Endothelial cell of umbilical vein (primary cell): ENCODE measurements around the gene SIVA1. TPM values are rescaled to one million over a fixed set of nuclear protein-coding genes. Genes with fewer than 3 reads are reported as not detected.

Experiments used
- BruUV-seq: library from RNA; stranded (reverse); fragments of 400-500 nt; replicated peaks from 2 replicates; lab custom pipeline; 2021; lab: Mats Ljungman, UMichigan
- CTCF ChIA-PET: fragments of 300-600, 350-600 bp; sonication (Branson Sonifier 250); formaldehyde crosslinking; loops from one replicate; lab custom pipeline; 2021; ENCODE audit warnings: antibody characterized with exemption, inconsistent platforms; lab: Charles Lee
- POLR2A ChIA-PET: fragments of 300-600, 350-600 bp; sonication (Branson Sonifier 250); formaldehyde crosslinking; loops from one replicate; lab custom pipeline; 2021; ENCODE audit warnings: antibody characterized with exemption, inconsistent platforms; lab: Charles Lee
- DNase-seq: peaks from one replicate; pipeline ENCODE4 v3.0.0-alpha.2; 2011; ENCODE audit warnings: low read depth, low spot score
- FAIRE-seq: peaks from 2 replicates; lab custom pipeline; 2011; peaks lifted over from hg19 to GRCh38; lab: Jason Lieb, UNC
- H2AFZ ChIP-seq: 2 replicates; pipeline ENCODE4 v1.6.0; 2012; ENCODE audit warnings: low read depth, low read length, control low read depth, inconsistent platforms
- H3K27ac ChIP-seq: 2 replicates; pipeline ENCODE4 v1.5.1; 2011; ENCODE audit warnings: low read depth, mild to moderate bottlenecking, control low read depth, low read length, moderate library complexity; ENCODE audit not compliant: insufficient read depth
- H3K27me3 ChIP-seq, 2 experiments: 2 replicates each; pipeline versions ENCODE4 v1.6.0 to v1.6.1; 2011; ENCODE audit warnings: low read length in 2 of 2, mixed read lengths in 1 of 2; ENCODE audit not compliant: control insufficient read depth in 2 of 2, insufficient read depth in 2 of 2
- H3K36me3 ChIP-seq, 2 experiments: 2 replicates in 1 of 2; 3 replicates in 1 of 2; pipeline ENCODE4 v1.5.1; 2011; ENCODE audit warnings: low read length in 2 of 2, mild to moderate bottlenecking in 1 of 2, moderate library complexity in 1 of 2; ENCODE audit not compliant: control insufficient read depth in 2 of 2, insufficient read depth in 2 of 2; ENCODE audit errors: extremely low read depth in 1 of 2
- H3K4me1 ChIP-seq: 3 replicates; pipeline ENCODE4 v1.5.1; 2011; ENCODE audit warnings: mild to moderate bottlenecking, low read length; ENCODE audit not compliant: control insufficient read depth, insufficient read depth; ENCODE audit errors: extremely low read depth
- H3K4me2 ChIP-seq: 2 replicates; pipeline ENCODE4 v1.6.1; 2011; ENCODE audit warnings: low read length, control low read depth, mixed read lengths; ENCODE audit not compliant: insufficient read depth
- H3K4me3 ChIP-seq, 3 experiments: fragments of 200-600 bp in 1 of 3; sonication (generic), shearing (Covaris generic) in 1 of 3; replicated peaks in 1 of 3; 2 replicates each; pipeline ENCODE4 v1.5.1; 2011 to 2016; ENCODE audit warnings: control low read depth in 3 of 3, low read length in 3 of 3, mild to moderate bottlenecking in 2 of 3, inconsistent platforms in 1 of 3, low read depth in 1 of 3, moderate library complexity in 1 of 3; ENCODE audit not compliant: insufficient read depth in 1 of 3
- H3K79me2 ChIP-seq: 2 replicates; pipeline ENCODE4 v1.6.0; 2012; ENCODE audit warnings: low read length, inconsistent platforms; ENCODE audit not compliant: control insufficient read depth, insufficient read depth
- H3K9ac ChIP-seq: replicated peaks from 2 replicates; pipeline ENCODE3; 2011; ENCODE audit warnings: low read length, control low read depth; ENCODE audit not compliant: insufficient read depth; ENCODE audit errors: extremely low read depth
- H3K9me1 ChIP-seq: replicated peaks from 3 replicates; pipeline ENCODE4 v1.6.0; 2011; ENCODE audit warnings: mild to moderate bottlenecking, low read length; ENCODE audit not compliant: control insufficient read depth, insufficient read depth; ENCODE audit errors: extremely low read depth
- H3K9me3 ChIP-seq: replicated peaks from 2 replicates; pipeline ENCODE4 v1.5.1; 2012; ENCODE audit warnings: low read length, inconsistent platforms; ENCODE audit not compliant: control insufficient read depth, insufficient read depth
- H4K20me1 ChIP-seq: replicated peaks from 2 replicates; pipeline ENCODE3; 2011; ENCODE audit warnings: mild to moderate bottlenecking, low read length; ENCODE audit not compliant: control insufficient read depth, insufficient read depth; ENCODE audit errors: extremely low read depth
- FOS ChIP-seq: IDR thresholded peaks from 2 replicates; pipeline ENCODE4 v1.6.1; 2011; ENCODE audit warnings: mild to moderate bottlenecking, low read length, moderate library complexity, borderline replicate concordance; ENCODE audit not compliant: insufficient read depth
- JUN ChIP-seq: IDR thresholded peaks from 2 replicates; pipeline ENCODE4 v1.6.1; 2011; ENCODE audit warnings: borderline replicate concordance, low read depth; ENCODE audit not compliant: insufficient read length, insufficient read depth
- dilution Hi-C: fragments of 300-500 bp; cut with MboI; formaldehyde crosslinking; loops from one replicate; pipeline ENCODE4 v1.15.0; 2019; ENCODE audit warnings: low sequenced_read_pairs; ENCODE audit not compliant: extremely low pct_ligation_motif_present
- intact Hi-C: fragments of 100-400 bp; cut with micrococcal nuclease; formaldehyde crosslinking; loops from one replicate; pipeline ENCODE4 v1.10.0; 2022
- polyA plus RNA-seq, 4 experiments: library from polyadenylated mRNA; depleted of rRNA in 3 of 4; stranded (reverse) in 3 of 4; unstranded in 1 of 4; fragments of >200 nt; gene quantifications; 2 replicates each; pipeline versions ENCODE4 v1.2.1 to v1.2.3, GENCODE V29; 2011 to 2012; ENCODE audit warnings: missing spikeins in 1 of 4
- total RNA-seq: library from RNA; stranded (reverse); gene quantifications from 2 replicates; pipeline ENCODE4 v1.2.3, GENCODE V29; 2021
- TF ChIP-seq, protein P1 (sequence below), 2 donors: IDR thresholded peaks; 1 replicate in 1 of 2; 2 replicates in 1 of 2; pipeline ENCODE4 v1.5.1; 2011; ENCODE audit warnings: low read length in 2 of 2, mild to moderate bottlenecking in 2 of 2, moderate library complexity in 2 of 2, control low read depth in 1 of 2, inconsistent platforms in 1 of 2, low read depth in 1 of 2; ENCODE audit not compliant: insufficient read depth in 1 of 2; ENCODE audit errors: extremely low read depth in 1 of 2

The SIVA1 gene
- total and polyA plus RNA-seq, 2 donors (not counting 3 experiments of a cell fraction or from before 2014, with no cell fraction given) = 101 to 299 TPM

DNA sequence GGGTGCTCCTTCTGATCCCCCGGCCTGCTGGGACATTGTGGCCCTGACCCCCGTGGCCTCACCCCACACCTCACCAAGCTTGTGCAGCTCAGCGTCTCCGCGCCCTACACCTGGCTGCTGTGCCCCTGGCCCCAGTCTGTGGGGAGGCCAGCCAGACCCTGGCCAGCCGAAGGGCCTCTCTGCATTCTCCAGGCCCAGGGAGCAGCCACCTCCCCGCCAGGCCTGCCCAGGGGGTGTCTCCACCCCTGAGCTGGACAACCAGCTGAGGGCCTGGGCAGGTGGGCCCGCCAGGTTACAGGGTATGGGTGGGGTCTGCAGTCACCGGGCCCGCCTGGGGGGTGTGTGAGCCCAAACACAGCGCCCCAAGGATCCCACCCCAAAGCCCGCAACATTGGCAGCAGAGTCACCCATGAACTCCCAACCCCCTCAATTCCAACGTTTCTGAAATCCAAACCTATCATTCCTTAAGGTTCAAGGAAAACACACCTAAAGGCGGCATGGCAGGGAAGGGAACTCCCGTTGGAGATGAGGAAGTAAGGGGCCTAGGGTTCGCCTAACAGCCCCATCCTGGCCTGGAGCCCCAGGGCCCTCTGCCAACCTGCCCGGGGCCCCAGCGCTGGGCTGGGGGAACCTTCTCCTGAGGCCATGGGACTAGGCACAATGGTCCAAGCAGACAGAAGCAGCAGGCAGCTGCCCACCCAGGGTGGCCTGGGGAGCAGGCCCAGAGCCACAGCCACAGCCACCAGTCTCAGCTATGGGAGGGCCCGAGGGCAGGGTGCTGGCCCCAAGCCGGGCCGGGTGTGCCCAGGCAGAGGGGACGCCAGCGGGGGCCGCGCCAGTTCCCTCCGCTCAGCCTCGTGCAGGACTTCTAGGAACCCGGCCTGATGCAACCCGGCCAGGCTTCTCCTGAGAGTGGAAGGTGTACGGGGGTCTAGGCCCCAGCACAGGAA is 34.1 kb downstream of the SIVA1 start:
- H3K9ac ChIP-seq = no peak overlapping the region
- H3K4me3 ChIP-seq = no peak overlapping the region
- no peak overlapping the region for H2AFZ ChIP-seq
- no TSS peak for BruUV-seq
- no peak overlapping the region for H3K4me2 ChIP-seq
- TF ChIP-seq FOS = no peak
- no peak for TF ChIP-seq JUN
- H3K27me3 ChIP-seq = no peaks in the 10 kb centered on the region
- intact Hi-C loops (no loop called here), dilution Hi-C loops (no loop called here)
- FAIRE-seq (no peak), DNase-seq (no peak)
- H3K4me1 ChIP-seq = no peaks in the 10 kb centered on the region
- no peaks in the 10 kb centered on the region for H4K20me1 ChIP-seq
- ChIA-PET POLR2A (no interaction called here), CTCF (interaction anchor here (0.8 kb wide), 1 partner anchor 18 kb away, joined by 4 read pairs; no protein-coding TSS in a partner anchor)
- peaks cover 2 to 26% of the 10 kb centered on the region in 2 experiments for H3K36me3 ChIP-seq
- no peaks in the 10 kb centered on the region for H3K9me1 ChIP-seq
- peaks cover 45% of the 10 kb centered on the region for H3K79me2 ChIP-seq
- H3K27ac ChIP-seq = no peak overlapping the region
- no peaks in the 10 kb centered on the region for H3K9me3 ChIP-seq

DNA sequence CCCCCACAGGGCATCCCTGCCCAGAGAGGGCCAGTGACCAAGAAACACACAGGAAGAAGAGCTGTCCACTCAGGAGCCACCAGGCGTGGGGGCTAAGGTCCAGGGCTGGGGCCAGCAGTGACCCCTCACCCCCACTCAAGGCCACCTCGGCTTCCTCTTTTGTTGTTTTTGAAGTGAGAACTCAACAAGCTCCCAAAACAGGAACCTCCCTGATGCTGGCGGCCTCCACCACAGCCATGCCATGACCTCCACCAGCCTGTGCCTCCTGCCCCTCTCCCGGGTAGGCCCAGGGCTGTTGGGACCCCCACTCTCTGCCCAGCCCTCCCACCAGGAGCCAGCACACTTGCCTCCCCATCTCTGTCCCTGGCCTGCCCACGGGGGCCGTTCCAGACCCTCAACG is 34.8 kb downstream of the SIVA1 start:
- no peaks in the 10 kb centered on the region for H4K20me1 ChIP-seq
- no peak overlapping the region for H3K27ac ChIP-seq
- peaks cover 51% of the 10 kb centered on the region for H3K79me2 ChIP-seq
- intact Hi-C loops = no loop called here
- ChIA-PET POLR2A (no interaction called here), CTCF (no interaction called here)
- peaks cover 2 to 25% of the 10 kb centered on the region in 2 experiments for H3K36me3 ChIP-seq
- DNase-seq = no peak
- H3K27me3 ChIP-seq = no peaks in the 10 kb centered on the region
- H3K9me1 ChIP-seq = no peaks in the 10 kb centered on the region
- no peak overlapping the region for H3K9ac ChIP-seq
- no peaks in the 10 kb centered on the region for H3K9me3 ChIP-seq
- no TSS peak for BruUV-seq
- no peaks in the 10 kb centered on the region for H3K4me1 ChIP-seq
- no peak overlapping the region for H3K4me3 ChIP-seq
- dilution Hi-C loops = no loop called here
- TF ChIP-seq, protein P1, sequence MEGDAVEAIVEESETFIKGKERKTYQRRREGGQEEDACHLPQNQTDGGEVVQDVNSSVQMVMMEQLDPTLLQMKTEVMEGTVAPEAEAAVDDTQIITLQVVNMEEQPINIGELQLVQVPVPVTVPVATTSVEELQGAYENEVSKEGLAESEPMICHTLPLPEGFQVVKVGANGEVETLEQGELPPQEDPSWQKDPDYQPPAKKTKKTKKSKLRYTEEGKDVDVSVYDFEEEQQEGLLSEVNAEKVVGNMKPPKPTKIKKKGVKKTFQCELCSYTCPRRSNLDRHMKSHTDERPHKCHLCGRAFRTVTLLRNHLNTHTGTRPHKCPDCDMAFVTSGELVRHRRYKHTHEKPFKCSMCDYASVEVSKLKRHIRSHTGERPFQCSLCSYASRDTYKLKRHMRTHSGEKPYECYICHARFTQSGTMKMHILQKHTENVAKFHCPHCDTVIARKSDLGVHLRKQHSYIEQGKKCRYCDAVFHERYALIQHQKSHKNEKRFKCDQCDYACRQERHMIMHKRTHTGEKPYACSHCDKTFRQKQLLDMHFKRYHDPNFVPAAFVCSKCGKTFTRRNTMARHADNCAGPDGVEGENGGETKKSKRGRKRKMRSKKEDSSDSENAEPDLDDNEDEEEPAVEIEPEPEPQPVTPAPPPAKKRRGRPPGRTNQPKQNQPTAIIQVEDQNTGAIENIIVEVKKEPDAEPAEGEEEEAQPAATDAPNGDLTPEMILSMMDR (IDR thresholded peaks at IDR 0.05; ENCODE audit: extremely low read depth in 1 of 2, insufficient read depth in 1 of 2, low read depth in 1 of 2, low read length in 2 of 2) = no peak
- no peak overlapping the region for H3K4me2 ChIP-seq
- no peak for FAIRE-seq
- H2AFZ ChIP-seq = no peak overlapping the region
